GM12878 (cell line): ENCODE results near the gene SBF1. TPM values are rescaled to one million over a fixed set of nuclear protein-coding genes. Genes with fewer than 3 reads are reported as not detected.

ENCODE experiments used
- BACH1 ChIP-seq: fragments of 450-650 bp; IDR thresholded peaks from 2 replicates; pipeline ENCODE4 v1.6.1; 2017; ENCODE audit warnings: mild to moderate bottlenecking, borderline replicate concordance
- BCL3 ChIP-seq: IDR thresholded peaks from 2 replicates; pipeline ENCODE4 v1.6.1; 2011; ENCODE audit warnings: borderline replicate concordance, low read depth, mild to moderate bottlenecking, moderate library complexity, low read length; ENCODE audit not compliant: insufficient read depth, poor library complexity, severe bottlenecking
- EGR1 ChIP-seq, 2 experiments: IDR thresholded peaks; 1 replicate in 1 of 2; 2 replicates in 1 of 2; pipeline ENCODE4 v1.6.1; 2011 to 2012; ENCODE audit warnings: low read depth in 2 of 2, low read length in 2 of 2, borderline replicate concordance in 1 of 2, mild to moderate bottlenecking in 1 of 2, moderate library complexity in 1 of 2
- ETV6 ChIP-seq, 2 experiments: fragments of 450-650 bp in 1 of 2; IDR thresholded peaks in 1 of 2; conservative IDR thresholded peaks in 1 of 2; 2 replicates each; pipeline ENCODE4 v1.6.1; 2014; ENCODE audit warnings: antibody characterized with exemption in 1 of 2, borderline replicate concordance in 1 of 2, low read depth in 1 of 2, mild to moderate bottlenecking in 1 of 2, moderate library complexity in 1 of 2
- HCFC1 ChIP-seq: fragments of 150-350 bp; IDR thresholded peaks from 2 replicates; pipeline ENCODE4 v1.6.1; 2014; ENCODE audit warnings: low read length
- KLF5 ChIP-seq: fragments of 450-650 bp; IDR thresholded peaks from 2 replicates; pipeline ENCODE4 v1.6.1; 2014; ENCODE audit warnings: mild to moderate bottlenecking; ENCODE audit not compliant: partially characterized antibody
- MTA2 ChIP-seq: fragments of 450-650 bp; IDR thresholded peaks from 2 replicates; pipeline ENCODE4 v1.6.1; 2016; ENCODE audit warnings: low read depth, mild to moderate bottlenecking, moderate library complexity
- SPI1 ChIP-seq: IDR thresholded peaks from 2 replicates; pipeline ENCODE4 v1.6.1; 2011; ENCODE audit warnings: low read depth, mild to moderate bottlenecking, low read length, moderate library complexity, borderline replicate concordance; ENCODE audit not compliant: insufficient read depth
- TARDBP ChIP-seq: IDR thresholded peaks from 2 replicates; pipeline ENCODE4 v1.6.1; 2016; ENCODE audit warnings: borderline replicate concordance
- ZNF217 ChIP-seq: fragments of 450-650 bp; IDR thresholded peaks from 2 replicates; pipeline ENCODE4 v1.6.1; 2017; ENCODE audit warnings: antibody characterized with exemption, mild to moderate bottlenecking
- polyA plus RNA-seq, 11 experiments: library from polyadenylated mRNA; depleted of rRNA in 4 of 11; unstranded in 6 of 11; stranded (reverse) in 5 of 11; fragments of >200 nt; fragmentation: Nextera tagmentation in 4 of 11; fragmentation: Illumina TruSeq in 1 of 11; extraction: Ambion mirVana in 4 of 11; extraction: Trizol in 1 of 11; gene quantifications; 1 replicate in 1 of 11; 2 replicates in 10 of 11; pipeline versions ENCODE4 v1.2.1 to v1.2.3, GENCODE V29; 2011 to 2016; ENCODE audit warnings: inconsistent platforms in 2 of 11, missing spikeins in 2 of 11, low read depth in 1 of 11
- total RNA-seq, 4 experiments: library from RNA; depleted of rRNA in 3 of 4; stranded (reverse); fragments of >200 nt in 3 of 4; fragmentation: Illumina TruSeq in 1 of 4; extraction: Trizol in 1 of 4; gene quantifications; 2 replicates each; pipeline versions ENCODE4 v1.2.1 to v1.2.3, GENCODE V29; 2013 to 2021
- TF ChIP-seq, protein P1 (sequence below): fragments of 450-650 bp; IDR thresholded peaks from 2 replicates; pipeline ENCODE4 v1.6.1; 2016; ENCODE audit warnings: mild to moderate bottlenecking, moderate library complexity, borderline replicate concordance
- TF ChIP-seq, protein P2 (sequence below): fragments of 450-650 bp; IDR thresholded peaks from 2 replicates; pipeline ENCODE4 v1.6.1; 2017; ENCODE audit warnings: mild to moderate bottlenecking, moderate library complexity

SBF1 gene
- total and polyA plus RNA-seq, 10 of the 15 experiments (the other 5 are each of a cell fraction or from before 2014, with no cell fraction given), result 0.23 to 95.0 (median 17.8) TPM

DNA sequence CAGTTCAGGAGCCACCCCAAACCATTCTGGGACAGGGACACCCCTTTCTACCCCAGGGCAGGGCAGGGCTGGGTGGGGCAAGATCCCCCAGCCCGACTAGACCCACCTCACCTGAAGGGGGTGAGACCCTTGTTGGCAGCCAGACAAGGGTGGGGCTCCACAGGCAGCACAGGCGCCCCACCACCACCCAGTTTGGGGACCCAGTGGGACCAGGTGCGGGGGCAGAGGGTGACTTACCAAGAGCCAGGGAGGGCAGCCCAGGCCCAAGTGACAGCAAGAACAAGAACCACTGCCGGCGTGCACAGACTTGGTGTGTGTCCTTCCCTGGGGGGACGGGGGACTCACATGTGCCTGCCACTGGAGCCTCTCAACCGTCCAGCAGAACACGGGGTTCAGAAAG, 8.7 kb upstream of the SBF1 start (continued):
- TF ChIP-seq, protein P1, sequence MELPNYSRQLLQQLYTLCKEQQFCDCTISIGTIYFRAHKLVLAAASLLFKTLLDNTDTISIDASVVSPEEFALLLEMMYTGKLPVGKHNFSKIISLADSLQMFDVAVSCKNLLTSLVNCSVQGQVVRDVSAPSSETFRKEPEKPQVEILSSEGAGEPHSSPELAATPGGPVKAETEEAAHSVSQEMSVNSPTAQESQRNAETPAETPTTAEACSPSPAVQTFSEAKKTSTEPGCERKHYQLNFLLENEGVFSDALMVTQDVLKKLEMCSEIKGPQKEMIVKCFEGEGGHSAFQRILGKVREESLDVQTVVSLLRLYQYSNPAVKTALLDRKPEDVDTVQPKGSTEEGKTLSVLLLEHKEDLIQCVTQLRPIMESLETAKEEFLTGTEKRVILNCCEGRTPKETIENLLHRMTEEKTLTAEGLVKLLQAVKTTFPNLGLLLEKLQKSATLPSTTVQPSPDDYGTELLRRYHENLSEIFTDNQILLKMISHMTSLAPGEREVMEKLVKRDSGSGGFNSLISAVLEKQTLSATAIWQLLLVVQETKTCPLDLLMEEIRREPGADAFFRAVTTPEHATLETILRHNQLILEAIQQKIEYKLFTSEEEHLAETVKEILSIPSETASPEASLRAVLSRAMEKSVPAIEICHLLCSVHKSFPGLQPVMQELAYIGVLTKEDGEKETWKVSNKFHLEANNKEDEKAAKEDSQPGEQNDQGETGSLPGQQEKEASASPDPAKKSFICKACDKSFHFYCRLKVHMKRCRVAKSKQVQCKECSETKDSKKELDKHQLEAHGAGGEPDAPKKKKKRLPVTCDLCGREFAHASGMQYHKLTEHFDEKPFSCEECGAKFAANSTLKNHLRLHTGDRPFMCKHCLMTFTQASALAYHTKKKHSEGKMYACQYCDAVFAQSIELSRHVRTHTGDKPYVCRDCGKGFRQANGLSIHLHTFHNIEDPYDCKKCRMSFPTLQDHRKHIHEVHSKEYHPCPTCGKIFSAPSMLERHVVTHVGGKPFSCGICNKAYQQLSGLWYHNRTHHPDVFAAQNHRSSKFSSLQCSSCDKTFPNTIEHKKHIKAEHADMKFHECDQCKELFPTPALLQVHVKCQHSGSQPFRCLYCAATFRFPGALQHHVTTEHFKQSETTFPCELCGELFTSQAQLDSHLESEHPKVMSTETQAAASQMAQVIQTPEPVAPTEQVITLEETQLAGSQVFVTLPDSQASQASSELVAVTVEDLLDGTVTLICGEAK, result no peak
- TF ChIP-seq ETV6 (conservative IDR thresholded peaks at IDR 0.05 in 1 of 2, IDR thresholded peaks at IDR 0.05 in 1 of 2; ENCODE audit: borderline replicate concordance in 1 of 2, low read depth in 1 of 2) (no peak), EGR1 (IDR thresholded peaks at IDR 0.05; ENCODE audit: borderline replicate concordance in 1 of 2, low read depth in 2 of 2, low read length in 2 of 2) (no peak), TARDBP (no peak), SPI1 (no peak), HCFC1 (no peak), BCL3 (no peak), BACH1 (no peak), MTA2 (no peak), ZNF217 (no peak), KLF5 (no peak)
- TF ChIP-seq, protein P2, sequence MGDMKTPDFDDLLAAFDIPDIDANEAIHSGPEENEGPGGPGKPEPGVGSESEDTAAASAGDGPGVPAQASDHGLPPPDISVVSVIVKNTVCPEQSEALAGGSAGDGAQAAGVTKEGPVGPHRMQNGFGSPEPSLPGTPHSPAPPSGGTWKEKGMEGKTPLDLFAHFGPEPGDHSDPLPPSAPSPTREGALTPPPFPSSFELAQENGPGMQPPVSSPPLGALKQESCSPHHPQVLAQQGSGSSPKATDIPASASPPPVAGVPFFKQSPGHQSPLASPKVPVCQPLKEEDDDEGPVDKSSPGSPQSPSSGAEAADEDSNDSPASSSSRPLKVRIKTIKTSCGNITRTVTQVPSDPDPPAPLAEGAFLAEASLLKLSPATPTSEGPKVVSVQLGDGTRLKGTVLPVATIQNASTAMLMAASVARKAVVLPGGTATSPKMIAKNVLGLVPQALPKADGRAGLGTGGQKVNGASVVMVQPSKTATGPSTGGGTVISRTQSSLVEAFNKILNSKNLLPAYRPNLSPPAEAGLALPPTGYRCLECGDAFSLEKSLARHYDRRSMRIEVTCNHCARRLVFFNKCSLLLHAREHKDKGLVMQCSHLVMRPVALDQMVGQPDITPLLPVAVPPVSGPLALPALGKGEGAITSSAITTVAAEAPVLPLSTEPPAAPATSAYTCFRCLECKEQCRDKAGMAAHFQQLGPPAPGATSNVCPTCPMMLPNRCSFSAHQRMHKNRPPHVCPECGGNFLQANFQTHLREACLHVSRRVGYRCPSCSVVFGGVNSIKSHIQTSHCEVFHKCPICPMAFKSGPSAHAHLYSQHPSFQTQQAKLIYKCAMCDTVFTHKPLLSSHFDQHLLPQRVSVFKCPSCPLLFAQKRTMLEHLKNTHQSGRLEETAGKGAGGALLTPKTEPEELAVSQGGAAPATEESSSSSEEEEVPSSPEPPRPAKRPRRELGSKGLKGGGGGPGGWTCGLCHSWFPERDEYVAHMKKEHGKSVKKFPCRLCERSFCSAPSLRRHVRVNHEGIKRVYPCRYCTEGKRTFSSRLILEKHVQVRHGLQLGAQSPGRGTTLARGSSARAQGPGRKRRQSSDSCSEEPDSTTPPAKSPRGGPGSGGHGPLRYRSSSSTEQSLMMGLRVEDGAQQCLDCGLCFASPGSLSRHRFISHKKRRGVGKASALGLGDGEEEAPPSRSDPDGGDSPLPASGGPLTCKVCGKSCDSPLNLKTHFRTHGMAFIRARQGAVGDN, result no peak
- TF ChIP-seq, all 136 proteins: peak for 0
